ENCODE data around the gene FCHSD2. TPM values are rescaled to one million over a fixed set of nuclear protein-coding genes. Genes with fewer than 3 reads are reported as not detected.

Gene FCHSD2
- total RNA-seq, 2 experiments from 2014 or later: 21.9 to 24.1 TPM

- ChIA-PET CTCF (interaction anchor here (2.0 to 2.8 kb wide), 2 partner anchors 14 to 21 kb away, joined by 8 to 10 read pairs; partner anchors contain the start of gene FCHSD2), POLR2A (interaction anchor here (0.6 to 0.9 kb wide), 2 partner anchors 14 to 16 kb away, joined by 3 read pairs; partner anchors contain the start of gene FCHSD2)
- Mint-ChIP-seq H3K36me3 (no peaks in the 10 kb centered on the region), H3K4me1 (ENCODE audit: low read depth) (peaks cover 41% of the 10 kb centered on the region), H3K4me3 (no peak overlapping the region), H3K27me3 (no peaks in the 10 kb centered on the region), H3K27ac (no peak overlapping the region), H3K9me3 (no peaks in the 10 kb centered on the region)
- no peak for DNase-seq
- intact Hi-C loops (cut with micrococcal nuclease): no loop called here
Measured at GRCh38 chr11:73156686-73157085, 14.6 kb upstream of the FCHSD2 start.

- intact Hi-C loops (cut with micrococcal nuclease): no loop called here
- peaks cover 41% of the 10 kb centered on the region for H3K4me1 Mint-ChIP-seq (ENCODE audit: low read depth)
- DNase-seq: no peak
- H3K27me3 Mint-ChIP-seq: no peaks in the 10 kb centered on the region
- POLR2A ChIA-PET: interaction anchor here (0.6 to 0.9 kb wide), 2 partner anchors 14 to 1292 kb away, joined by 3 read pairs; partner anchors contain the start of gene FCHSD2
- no peak overlapping the region for H3K4me3 Mint-ChIP-seq
- no peak overlapping the region for H3K27ac Mint-ChIP-seq
- H3K9me3 Mint-ChIP-seq: no peaks in the 10 kb centered on the region
- H3K36me3 Mint-ChIP-seq: no peaks in the 10 kb centered on the region
- CTCF ChIA-PET: interaction anchor here (0.6 to 2.8 kb wide), 2 partner anchors 14 to 271 kb away, joined by 3 to 10 read pairs; partner anchors contain the start of gene FCHSD2
Measured at GRCh38 chr11:73156114-73156513, 14.0 kb upstream of the FCHSD2 start.

GRCh38 chr11:73155102-73155501, 13.0 kb upstream of the FCHSD2 start:
- Mint-ChIP-seq H3K27me3 (no peaks in the 10 kb centered on the region), H3K36me3 (no peaks in the 10 kb centered on the region), H3K4me1 (ENCODE audit: low read depth) (peaks cover 41% of the 10 kb centered on the region), H3K9me3 (no peaks in the 10 kb centered on the region), H3K27ac (no peak overlapping the region), H3K4me3 (no peak overlapping the region)
- no peak for DNase-seq
- ChIA-PET POLR2A (no interaction called here), CTCF (no interaction called here)
- intact Hi-C loops (cut with micrococcal nuclease): no loop called here

DNA sequence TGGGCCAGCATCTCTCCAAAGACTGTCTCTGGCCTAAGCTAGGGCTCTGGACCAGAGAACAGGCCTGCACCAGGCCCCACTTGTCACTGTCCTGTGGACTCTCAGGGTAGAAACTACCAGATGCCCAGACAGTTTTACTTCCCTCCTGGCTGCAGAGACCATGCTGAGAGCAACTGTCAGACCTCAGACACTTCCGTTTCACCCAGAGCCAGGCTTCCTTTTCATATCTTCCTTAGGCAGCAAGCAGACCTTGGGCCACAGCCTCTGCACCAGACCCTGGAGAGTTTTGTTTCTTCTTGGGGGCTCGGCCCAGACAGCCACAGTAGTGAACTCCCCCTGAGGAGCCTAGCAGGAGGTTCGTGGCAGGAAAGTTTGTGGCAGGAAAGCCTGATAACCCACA, 12.1 kb upstream of the FCHSD2 start:
- H3K4me3 Mint-ChIP-seq: no peak overlapping the region
- peak; percentile 39 for DNase-seq
- intact Hi-C loops (cut with micrococcal nuclease): no loop called here
- no peaks in the 10 kb centered on the region for H3K27me3 Mint-ChIP-seq
- peak overlapping the region; percentile 69 for H3K27ac Mint-ChIP-seq
- no peaks in the 10 kb centered on the region for H3K9me3 Mint-ChIP-seq
- ChIA-PET CTCF (interaction anchor here (3.9 kb wide), 1 partner anchor 12 kb away, joined by 22 read pairs; the partner anchor contains the start of gene FCHSD2), POLR2A (interaction anchor here (0.7 kb wide), 1 partner anchor 12 kb away, joined by 3 read pairs; no protein-coding TSS in a partner anchor)
- H3K36me3 Mint-ChIP-seq: no peaks in the 10 kb centered on the region
- H3K4me1 Mint-ChIP-seq (ENCODE audit: low read depth): peaks cover 41% of the 10 kb centered on the region

GRCh38 chr11:73152861-73153483, 10.9 kb upstream of the FCHSD2 start:
- H3K27ac Mint-ChIP-seq: peak overlapping the region; percentile 79
- CTCF ChIA-PET: interaction anchor here (1.0 to 3.9 kb wide), 3 partner anchors 9 to 25 kb away, joined by 3 to 22 read pairs (median 10); partner anchors contain the start of gene FCHSD2
- peak; percentile 79 for DNase-seq
- no peaks in the 10 kb centered on the region for H3K36me3 Mint-ChIP-seq
- no peak overlapping the region for H3K4me3 Mint-ChIP-seq
- POLR2A ChIA-PET: interaction anchor here (1.2 kb wide), 1 partner anchor 11 kb away, joined by 5 read pairs; the partner anchor contains the start of gene FCHSD2
- peaks cover 44% of the 10 kb centered on the region for H3K4me1 Mint-ChIP-seq (ENCODE audit: low read depth)
- H3K9me3 Mint-ChIP-seq: no peaks in the 10 kb centered on the region
- no peaks in the 10 kb centered on the region for H3K27me3 Mint-ChIP-seq
- intact Hi-C loops (cut with micrococcal nuclease): loop anchor here (1.0 kb wide), 1 partner anchor 10 kb away; no protein-coding TSS in a partner anchor

DNA sequence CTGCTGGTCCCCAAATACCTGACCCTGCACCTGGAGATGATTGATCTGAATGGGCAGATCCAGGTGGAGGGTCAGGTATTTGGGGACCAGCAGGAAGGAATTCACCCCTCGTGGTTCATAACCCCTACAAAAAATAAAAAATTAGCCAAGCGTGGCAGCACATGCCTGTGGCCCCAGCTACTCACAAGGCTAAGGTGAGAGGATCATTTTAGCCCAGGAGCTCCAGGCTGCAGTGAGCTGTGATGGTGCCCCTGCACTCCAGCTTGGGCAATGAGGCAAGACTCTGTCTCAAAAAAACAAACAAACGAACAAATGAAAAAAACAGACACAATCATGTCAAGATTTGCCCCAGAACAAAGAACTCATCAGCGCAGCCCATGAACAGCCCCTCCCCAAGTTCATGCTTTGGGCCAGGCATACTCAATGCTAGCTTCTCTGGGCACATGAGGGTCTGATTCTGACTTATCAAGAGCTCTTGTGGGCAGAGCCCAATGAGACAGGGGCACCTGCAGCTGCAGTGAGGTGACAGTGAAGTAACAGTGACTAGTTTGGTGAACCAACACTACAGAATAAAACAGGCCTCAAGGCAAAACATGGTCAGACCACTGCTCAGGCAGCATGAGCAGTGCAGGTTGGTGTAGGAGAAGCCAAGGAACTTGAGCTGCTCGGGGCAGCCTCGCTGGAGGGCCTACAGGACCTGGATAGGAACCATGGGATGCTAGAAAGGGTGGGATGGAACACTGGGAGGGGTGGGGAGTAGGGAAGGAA, 10.2 kb upstream of the FCHSD2 start:
- POLR2A ChIA-PET: interaction anchor here (1.2 kb wide), 1 partner anchor 10 kb away, joined by 5 read pairs; the partner anchor contains the start of gene FCHSD2
- no peaks in the 10 kb centered on the region for H3K27me3 Mint-ChIP-seq
- no peaks in the 10 kb centered on the region for H3K9me3 Mint-ChIP-seq
- H3K27ac Mint-ChIP-seq: peak overlapping the region; percentile 40
- H3K4me1 Mint-ChIP-seq (ENCODE audit: low read depth): peaks cover 50% of the 10 kb centered on the region
- DNase-seq: peak; percentile 24
- H3K36me3 Mint-ChIP-seq: no peaks in the 10 kb centered on the region
- intact Hi-C loops (cut with micrococcal nuclease): no loop called here
- CTCF ChIA-PET: interaction anchor here (2.4 to 3.9 kb wide), 2 partner anchors 10 to 26 kb away, joined by 10 to 22 read pairs; partner anchors contain the start of gene FCHSD2
- H3K4me3 Mint-ChIP-seq: no peak overlapping the region

GRCh38 chr11:73151416-73151815, 9.3 kb upstream of the FCHSD2 start:
- POLR2A ChIA-PET: no interaction called here

DNA sequence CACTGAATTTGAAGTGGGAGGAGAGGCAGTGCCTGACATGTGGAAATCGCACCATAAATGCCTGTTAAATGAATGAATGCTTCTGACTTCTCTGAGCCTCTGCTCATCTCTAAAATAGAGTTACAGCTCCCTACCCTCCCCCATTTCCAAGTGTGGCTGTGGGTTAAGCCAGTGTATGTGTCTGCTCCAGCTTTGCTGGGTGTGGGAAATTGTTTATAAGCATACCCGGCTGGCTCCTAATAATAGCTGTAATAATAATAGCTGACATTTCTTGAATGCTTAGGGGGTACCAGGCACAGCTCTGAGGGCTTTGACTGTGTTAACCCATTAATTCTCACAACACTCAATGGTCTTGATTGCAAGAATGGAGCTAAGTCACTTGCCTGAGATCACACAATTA, 7.0 kb upstream of the FCHSD2 start:
- Mint-ChIP-seq H3K27me3 (no peaks in the 10 kb centered on the region), H3K4me3 (no peak overlapping the region), H3K27ac (no peak overlapping the region), H3K36me3 (no peaks in the 10 kb centered on the region), H3K9me3 (no peaks in the 10 kb centered on the region), H3K4me1 (ENCODE audit: low read depth) (peaks cover 33% of the 10 kb centered on the region)
- intact Hi-C loops (cut with micrococcal nuclease): loop anchor here (10.0 kb wide), 1 partner anchor 424 kb away; no protein-coding TSS in a partner anchor
- DNase-seq: no peak
- CTCF ChIA-PET: interaction anchor here (2.1 kb wide), 1 partner anchor 29 kb away, joined by 8 read pairs; no protein-coding TSS in a partner anchor
- POLR2A ChIA-PET: no interaction called here

More at GRCh38 chr11:73151416-73151815, 9.3 kb upstream of the FCHSD2 start:
- no peak overlapping the region for H3K27ac Mint-ChIP-seq
- no peak for DNase-seq
- CTCF ChIA-PET: interaction anchor here (2.4 to 3.9 kb wide), 2 partner anchors 9 to 27 kb away, joined by 10 to 22 read pairs; partner anchors contain the start of gene FCHSD2
- H3K9me3 Mint-ChIP-seq: no peaks in the 10 kb centered on the region
- H3K4me1 Mint-ChIP-seq (ENCODE audit: low read depth): peaks cover 52% of the 10 kb centered on the region
- no peaks in the 10 kb centered on the region for H3K27me3 Mint-ChIP-seq
- H3K36me3 Mint-ChIP-seq: no peaks in the 10 kb centered on the region
- intact Hi-C loops (cut with micrococcal nuclease): no loop called here
- H3K4me3 Mint-ChIP-seq: no peak overlapping the region

- Mint-ChIP-seq H3K4me3 (no peak overlapping the region), H3K27ac (no peak overlapping the region), H3K27me3 (no peaks in the 10 kb centered on the region), H3K9me3 (no peaks in the 10 kb centered on the region), H3K36me3 (no peaks in the 10 kb centered on the region), H3K4me1 (ENCODE audit: low read depth) (peaks cover 28% of the 10 kb centered on the region)
- intact Hi-C loops (cut with micrococcal nuclease): loop anchor here (10.0 kb wide), 1 partner anchor 423 kb away; no protein-coding TSS in a partner anchor
- ChIA-PET POLR2A (no interaction called here), CTCF (interaction anchor here (2.1 kb wide), 1 partner anchor 30 kb away, joined by 8 read pairs; no protein-coding TSS in a partner anchor)
- peak; percentile 31 for DNase-seq
Measured at GRCh38 chr11:73147771-73148681, 5.9 kb upstream of the FCHSD2 start.

GRCh38 chr11:73145986-73146575, 4.0 kb upstream of the FCHSD2 start:
- Mint-ChIP-seq H3K4me3 (no peak overlapping the region), H3K9me3 (no peaks in the 10 kb centered on the region), H3K27ac (no peak overlapping the region), H3K27me3 (no peaks in the 10 kb centered on the region), H3K4me1 (ENCODE audit: low read depth) (peaks cover 23% of the 10 kb centered on the region), H3K36me3 (no peaks in the 10 kb centered on the region)
- POLR2A ChIA-PET: no interaction called here
- CTCF ChIA-PET: no interaction called here
- intact Hi-C loops (cut with micrococcal nuclease): loop anchor here (10.0 kb wide), 1 partner anchor 421 kb away; no protein-coding TSS in a partner anchor
- DNase-seq: no peak

Data from activated CD4-positive, alpha-beta memory T cell treated with anti-CD3 and anti-CD28 coated beads for 36 hours (primary cell).